ENCODE measurements around the gene ARHGAP22. TPM values are rescaled to one million over a fixed set of nuclear protein-coding genes. Genes with fewer than 3 reads are reported as not detected.

The ARHGAP22 gene
- total RNA-seq, 1 donor from 2014 or later, result 86.3 TPM

DNA sequence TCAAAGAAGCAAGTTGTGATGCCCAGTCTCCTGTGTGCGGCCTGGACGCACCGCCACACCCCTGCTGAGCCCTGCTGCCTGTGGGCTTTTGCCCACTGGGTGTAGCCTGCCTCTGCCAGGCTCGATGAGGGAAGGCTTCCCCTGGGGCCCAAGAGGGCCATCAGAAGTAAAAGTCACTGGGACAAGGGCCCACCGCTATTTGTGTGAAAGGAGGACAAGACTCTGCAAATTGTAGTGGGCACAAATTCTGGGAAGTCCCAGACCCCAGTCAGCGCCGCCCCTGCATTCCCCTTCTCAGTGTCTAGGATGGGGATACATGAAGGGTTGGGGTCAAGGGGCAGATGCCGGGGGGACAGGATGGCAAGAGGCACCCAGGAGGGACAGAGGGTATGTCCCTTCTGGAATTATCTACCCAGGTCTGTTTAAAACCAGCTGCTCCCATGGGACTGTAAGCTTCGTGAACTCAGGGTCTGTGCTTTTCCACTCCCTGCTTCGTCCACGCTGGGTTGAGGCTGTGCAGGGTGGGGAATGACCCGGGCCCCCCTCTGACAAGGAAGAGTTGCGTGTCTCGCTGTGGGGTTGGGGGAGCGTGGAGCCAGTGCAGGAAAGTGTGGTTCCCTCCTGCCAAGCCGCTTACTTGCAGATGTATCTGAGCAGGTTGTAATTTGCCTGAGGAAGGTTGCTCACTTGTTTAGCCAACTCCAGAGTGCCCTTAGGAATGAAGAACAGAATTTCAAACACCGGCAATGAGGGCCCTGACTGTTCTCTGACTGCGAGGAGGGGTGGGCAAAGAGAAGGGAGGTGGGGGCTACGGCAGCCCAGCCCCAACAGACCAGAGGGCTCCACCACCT lies 151.2 kb downstream of the ARHGAP22 start:
- no peak for DNase-seq (ENCODE audit: low read depth, low spot score)

- no peak for DNase-seq (ENCODE audit: low read depth, low spot score)
Observed at GRCh38 chr10:48452879-48453412, 151.9 kb downstream of the ARHGAP22 start.

GRCh38 chr10:48451969-48452878 lies 152.6 kb downstream of the ARHGAP22 start:
- no peak for DNase-seq (ENCODE audit: low read depth, low spot score)

DNA sequence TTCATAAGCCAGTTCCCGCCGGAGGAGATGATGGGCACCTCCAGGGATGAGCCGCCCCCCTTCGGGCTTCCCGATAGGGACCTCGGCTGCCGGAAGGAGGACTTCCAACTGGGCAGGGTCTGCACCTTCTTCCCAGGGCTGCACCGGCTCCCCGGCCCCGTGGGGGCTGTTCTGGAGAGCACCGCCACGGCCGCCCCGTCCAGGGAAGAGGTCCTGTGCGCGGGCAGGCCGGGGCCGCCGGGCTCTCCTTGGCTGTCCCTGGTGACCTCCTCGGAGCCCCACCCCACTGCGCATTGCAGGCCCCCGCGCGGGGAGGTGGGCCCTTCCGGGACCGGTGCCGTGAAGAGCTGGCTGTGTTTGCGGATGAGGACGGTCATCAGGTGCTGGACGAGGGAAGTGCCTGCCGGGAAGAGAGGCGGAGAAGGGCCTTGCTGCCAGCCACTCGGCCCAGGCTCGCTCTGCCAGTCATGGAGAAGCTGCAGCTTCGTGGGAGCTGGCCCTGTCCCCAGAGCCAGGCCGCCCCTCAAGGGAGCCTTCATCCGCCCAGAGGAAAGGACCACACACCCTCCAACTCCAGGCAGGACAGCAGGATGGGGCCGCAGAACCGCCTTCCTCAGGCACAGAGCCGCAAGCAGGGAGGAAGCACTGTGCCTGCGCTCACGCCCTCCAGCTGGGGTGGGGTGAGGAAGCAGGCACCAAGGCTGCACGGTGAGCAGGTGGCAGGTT lies 154.0 kb downstream of the ARHGAP22 start:
- no peak for DNase-seq (ENCODE audit: low read depth, low spot score)

DNA sequence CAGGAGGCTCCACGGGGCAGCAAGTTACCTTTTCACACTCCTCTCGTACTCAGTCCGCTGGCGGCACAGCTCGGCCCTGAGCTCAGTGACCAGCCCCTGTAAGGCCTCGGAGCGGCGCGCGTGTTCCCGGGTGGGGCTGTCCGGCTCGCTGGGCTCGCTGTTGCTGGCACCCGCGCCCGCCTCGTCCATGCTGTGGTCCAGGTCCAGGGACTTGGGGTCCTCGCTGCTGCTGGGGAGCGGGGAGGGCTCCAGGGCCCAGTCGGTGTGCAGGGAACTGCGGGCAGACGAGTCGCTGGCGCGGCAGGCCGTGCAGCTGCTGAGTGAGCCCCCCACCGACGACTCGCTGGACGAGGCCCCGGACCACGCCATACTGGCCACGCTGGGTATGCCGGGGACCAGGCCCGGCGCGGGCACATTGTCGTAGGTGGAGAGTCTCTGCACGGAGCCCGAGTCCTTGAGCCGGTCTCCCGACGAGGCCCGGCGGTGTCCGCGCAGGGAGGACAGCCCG lies 154.6 kb downstream of the ARHGAP22 start:
- no peak for DNase-seq (ENCODE audit: low read depth, low spot score)

DNA sequence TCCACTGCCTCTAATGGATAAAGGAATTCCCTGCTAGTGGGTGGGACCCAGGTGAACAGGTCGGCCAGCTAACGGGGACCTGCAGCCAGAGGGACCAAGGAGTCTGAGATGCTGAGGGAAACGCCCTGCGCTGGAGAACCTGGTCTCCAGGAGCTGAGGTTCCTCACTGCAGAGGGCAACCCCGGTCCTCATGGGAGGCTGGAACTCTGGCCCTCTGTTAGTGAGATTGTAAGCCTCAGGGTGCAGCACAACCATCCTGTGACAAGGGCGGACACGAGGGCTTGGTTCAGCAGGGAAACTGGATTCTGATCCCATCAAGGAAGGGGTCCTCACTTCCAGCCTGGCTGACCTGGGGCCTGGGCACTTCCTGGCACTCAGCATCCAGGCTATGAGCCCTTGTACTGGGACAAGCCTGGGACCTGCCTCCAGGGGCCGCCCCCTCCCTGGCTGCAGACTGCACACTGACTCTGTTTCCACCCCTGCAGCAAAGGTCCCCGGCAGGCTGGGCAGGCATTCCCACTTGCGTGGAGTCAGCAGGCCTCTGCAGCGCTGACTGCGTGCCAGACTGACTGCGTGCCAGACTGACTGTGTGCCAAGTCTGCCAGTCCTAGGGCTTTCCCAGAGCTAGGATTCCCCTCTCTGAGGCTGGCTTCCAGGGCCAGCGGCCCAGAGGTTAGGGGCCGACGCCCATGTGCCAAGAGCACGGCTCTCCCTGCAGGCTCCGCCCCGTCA lies 155.2 kb downstream of the ARHGAP22 start:
- DNase-seq (ENCODE audit: low read depth, low spot score), result no peak

GRCh38 chr10:48448796-48449195 lies 156.1 kb downstream of the ARHGAP22 start:
- DNase-seq (ENCODE audit: low read depth, low spot score), result no peak

DNA sequence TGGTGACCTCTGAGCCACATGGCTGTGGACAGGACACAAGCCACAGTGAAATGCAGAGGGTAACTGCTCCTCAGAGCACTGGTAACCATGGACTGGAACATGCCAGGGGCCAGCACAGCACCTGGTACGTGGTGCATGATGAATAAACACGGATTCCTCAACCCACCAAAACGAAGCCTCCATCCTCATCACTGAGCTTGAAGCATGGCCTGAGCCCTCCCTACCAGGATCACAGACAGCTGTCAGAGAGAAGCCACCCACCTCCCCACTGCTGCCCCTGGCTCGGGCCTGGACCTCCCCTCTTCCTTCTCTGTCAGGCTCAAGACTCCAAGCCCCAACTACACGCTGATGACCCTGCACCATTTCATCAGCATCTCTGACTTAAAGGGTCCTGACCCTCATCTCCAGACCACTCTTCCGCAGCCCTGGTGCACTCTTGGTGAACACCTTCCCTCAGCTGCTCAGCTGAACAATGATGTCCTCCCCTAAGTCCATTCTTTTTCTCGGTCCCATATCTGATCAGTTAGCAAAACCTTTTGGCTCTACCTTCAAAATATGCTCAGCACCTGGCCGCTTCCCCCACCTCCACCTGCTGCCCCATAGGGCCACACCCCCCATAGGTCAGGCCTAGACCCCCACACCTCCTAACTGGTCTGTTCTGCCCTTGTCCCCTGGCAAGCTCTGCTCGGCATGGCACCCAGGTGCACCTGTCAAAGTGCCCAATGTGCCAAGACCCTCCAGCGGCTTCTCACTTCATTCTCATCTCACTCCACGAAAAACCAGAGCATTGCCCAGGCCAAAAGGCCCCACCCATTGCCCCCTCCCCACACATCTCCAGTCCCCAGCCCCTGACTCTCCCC lies 157.3 kb downstream of the ARHGAP22 start:
- no peak for DNase-seq (ENCODE audit: low read depth, low spot score)

DNA sequence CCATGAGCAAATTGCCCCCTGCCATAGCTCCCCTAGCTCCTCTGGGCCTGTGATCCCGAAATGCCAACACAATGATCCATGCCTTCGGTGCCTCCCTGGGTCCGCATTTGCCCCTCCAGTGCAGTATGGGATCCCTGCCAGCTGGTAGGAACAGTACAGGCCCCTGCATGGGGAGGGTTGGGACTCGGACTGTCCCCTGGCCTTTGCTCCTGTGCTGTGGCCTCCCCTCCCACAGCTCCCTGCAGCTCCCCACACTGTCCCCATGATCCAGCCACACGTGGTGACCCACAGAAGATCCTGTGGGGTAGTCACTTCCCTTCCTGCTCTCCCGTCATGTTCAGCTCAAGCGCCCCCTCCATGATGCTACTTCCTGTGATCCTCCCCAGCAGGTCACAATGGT lies 158.1 kb downstream of the ARHGAP22 start:
- DNase-seq (ENCODE audit: low read depth, low spot score), result no peak

GRCh38 chr10:48445932-48446331 lies 158.9 kb downstream of the ARHGAP22 start:
- DNase-seq (ENCODE audit: low read depth, low spot score), result no peak

DNA sequence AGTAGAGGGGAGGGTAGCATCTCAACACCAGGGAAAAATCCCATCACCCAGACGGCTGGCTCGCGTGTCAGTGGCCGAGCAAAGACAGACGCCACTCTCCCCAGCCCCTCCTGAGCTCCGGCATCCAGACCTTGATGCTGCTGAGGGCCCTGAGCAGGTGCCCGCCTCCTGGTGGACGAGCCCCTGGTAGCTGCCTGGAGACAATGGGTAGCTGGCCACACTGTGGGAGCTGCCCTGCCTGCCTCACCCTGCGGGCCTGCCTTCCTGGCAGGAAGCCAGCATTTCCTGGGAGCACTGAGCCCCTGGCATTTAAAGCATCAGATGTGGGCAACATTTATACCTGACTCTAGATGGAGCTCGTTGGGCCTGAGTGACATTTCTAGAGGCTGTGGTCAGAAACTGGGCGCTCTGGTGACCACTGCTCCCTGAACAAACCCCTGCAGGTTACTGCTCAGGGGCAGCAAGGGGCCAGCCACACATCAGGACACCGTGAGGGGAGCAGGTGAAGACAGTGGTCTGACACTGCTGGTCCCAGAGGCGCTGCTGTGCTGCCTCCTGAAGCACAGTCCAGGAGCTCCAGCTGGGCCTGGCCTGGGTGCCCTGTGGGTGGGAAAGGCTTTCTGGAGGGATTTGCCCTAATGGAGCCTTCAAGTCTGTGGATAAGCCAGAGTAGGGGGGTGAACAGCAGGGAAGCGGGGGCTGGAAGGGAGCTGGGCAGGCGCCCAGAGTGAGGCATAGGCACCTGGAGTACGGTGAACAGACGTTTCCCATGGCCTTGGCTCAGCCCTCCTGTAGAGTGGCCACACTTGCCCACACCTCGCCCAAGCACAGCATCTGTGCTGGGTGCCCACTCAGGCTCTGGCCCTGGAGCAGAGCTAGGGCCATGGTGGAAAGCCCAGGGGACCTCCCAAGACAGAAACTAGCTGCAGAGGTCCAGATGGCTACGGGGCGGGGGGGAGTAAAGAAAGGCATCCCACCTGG lies 159.7 kb downstream of the ARHGAP22 start:
- DNase-seq (ENCODE audit: low read depth, low spot score), result no peak

DNA sequence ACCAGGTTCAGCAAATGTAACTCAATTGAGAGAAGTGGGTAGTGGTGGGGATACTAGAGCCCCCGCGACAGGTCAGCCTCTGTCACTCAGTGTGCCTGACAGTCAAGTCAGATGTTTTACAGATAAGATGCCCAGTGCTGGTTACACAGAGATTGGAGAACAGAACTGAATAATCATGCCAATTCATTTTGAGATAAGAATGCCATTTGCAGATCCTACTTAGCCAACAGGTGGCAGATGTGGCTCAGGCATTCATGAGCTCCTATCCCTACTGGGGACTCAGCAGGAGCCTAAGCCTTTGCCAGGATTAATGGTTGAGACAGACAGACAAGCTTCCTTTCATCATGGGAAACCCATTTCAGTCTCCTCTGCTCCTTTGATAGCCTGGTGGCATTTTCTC lies 160.6 kb downstream of the ARHGAP22 start:
- no peak for DNase-seq (ENCODE audit: low read depth, low spot score)

DNA sequence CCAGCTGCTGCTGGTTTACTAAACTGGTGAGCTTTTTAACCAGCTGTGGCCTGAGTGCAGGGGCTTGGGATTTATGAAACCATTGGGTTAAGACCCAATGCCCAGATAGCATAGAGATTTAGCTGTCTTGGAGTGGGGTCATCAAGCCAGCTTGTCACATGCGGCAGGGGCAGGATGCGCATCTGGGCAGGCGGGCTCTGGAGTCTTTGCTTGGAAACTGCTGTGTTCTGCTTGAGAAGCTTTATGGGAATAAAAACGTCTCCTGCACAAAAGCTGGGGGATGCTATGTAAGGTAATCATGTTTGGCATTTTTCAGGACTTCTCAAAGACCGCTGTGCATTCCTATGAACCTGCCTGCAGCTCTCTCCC lies 162.1 kb downstream of the ARHGAP22 start:
- no peak for DNase-seq (ENCODE audit: low read depth, low spot score)

GRCh38 chr10:48442090-48442808 lies 162.6 kb downstream of the ARHGAP22 start:
- DNase-seq (ENCODE audit: low read depth, low spot score), result no peak

- DNase-seq (ENCODE audit: low read depth, low spot score), result no peak
Observed at GRCh38 chr10:48440771-48441170, 164.1 kb downstream of the ARHGAP22 start.

DNA sequence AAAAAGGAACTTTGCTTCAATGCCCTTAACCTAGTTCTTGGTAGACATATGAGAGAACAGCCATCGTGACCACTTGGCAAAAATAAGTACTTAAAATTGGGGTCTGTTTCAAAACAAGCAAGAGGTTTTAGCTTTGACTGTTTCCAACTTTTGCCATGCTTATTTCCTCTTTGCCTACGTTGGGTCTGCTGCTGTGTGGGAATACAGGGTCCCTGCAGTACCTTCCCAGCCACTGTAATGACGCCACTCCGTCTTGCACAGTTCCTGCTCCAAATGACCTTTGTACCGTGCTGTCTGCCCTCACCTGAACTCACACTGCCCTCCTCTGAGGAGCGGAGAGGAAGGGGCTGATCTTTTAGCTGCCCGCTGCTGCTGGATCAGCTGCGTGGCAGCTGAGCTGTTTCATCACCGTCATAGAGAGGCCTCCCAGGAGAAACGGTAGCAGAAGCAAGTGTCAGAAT lies 165.3 kb downstream of the ARHGAP22 start:
- no peak for DNase-seq (ENCODE audit: low read depth, low spot score)

- DNase-seq (ENCODE audit: low read depth, low spot score), result no peak
Observed at GRCh38 chr10:48439031-48439430, 165.8 kb downstream of the ARHGAP22 start.

- DNase-seq (ENCODE audit: low read depth, low spot score), result no peak
Observed at GRCh38 chr10:48437546-48437945, 167.3 kb downstream of the ARHGAP22 start.

Data from pulmonary artery endothelial cell (primary cell).